Renal cortical epithelial cell (primary cell): ENCODE results near the gene MFSD2B. TPM values are rescaled to one million over a fixed set of nuclear protein-coding genes. Genes with fewer than 3 reads are reported as not detected.
"Not testable (repeated sequence)": the region's sequence is repeated elsewhere in the genome, so short reads cannot be mapped to it uniquely, and the experiment has no call there.

Experiments used
- DNase-seq: peaks from one replicate; pipeline ENCODE4 v3.0.0-alpha.2; 2011; ENCODE audit warnings: low read depth
- total RNA-seq: library from RNA; depleted of rRNA; stranded (reverse); fragments of >200 nt; gene quantifications from 2 replicates; pipeline ENCODE4 v1.2.3, GENCODE V29; 2014

The MFSD2B gene
- total RNA-seq, 1 donor from 2014 or later = 0.05 TPM

DNA sequence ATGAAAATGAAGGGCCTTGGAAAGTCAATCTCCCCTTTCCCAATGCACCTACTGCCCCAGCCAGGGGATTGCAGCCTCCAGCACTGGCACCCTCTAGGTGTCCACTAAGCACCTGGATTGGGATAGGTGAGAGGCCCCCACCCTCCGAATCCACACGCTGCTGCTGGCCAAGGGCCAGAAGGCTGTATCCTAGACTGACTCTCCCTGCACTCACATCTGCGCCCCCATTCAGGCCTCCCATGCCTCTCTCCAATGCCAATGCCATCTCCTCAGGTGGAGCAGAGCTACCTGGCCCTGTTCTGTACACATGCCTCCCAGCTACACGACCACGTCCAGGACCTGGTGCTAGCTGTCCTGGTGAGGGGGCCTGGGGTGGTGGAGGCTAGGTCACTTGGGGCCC is 9.8 kb downstream of the MFSD2B start:
- no peak for DNase-seq

DNA sequence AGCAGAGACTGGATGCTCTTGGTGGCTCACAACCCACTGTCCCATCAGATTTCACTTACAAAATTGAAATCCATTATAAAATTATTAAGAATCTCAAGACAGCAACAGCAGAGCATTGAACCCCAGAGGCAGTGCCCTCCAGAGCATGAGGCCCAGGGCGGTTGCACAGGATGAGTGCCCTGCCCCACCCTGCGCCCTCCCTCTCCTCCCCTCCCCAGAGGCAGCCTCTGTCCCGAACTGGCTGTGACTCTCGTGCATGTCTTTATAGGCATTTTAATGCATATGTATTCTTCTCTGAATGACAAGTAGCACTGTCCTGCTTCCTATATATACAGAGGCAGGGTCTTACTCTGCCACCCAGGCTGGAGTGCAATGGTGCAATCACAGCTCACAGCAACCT is 10.4 kb downstream of the MFSD2B start:
- no peak for DNase-seq

DNA sequence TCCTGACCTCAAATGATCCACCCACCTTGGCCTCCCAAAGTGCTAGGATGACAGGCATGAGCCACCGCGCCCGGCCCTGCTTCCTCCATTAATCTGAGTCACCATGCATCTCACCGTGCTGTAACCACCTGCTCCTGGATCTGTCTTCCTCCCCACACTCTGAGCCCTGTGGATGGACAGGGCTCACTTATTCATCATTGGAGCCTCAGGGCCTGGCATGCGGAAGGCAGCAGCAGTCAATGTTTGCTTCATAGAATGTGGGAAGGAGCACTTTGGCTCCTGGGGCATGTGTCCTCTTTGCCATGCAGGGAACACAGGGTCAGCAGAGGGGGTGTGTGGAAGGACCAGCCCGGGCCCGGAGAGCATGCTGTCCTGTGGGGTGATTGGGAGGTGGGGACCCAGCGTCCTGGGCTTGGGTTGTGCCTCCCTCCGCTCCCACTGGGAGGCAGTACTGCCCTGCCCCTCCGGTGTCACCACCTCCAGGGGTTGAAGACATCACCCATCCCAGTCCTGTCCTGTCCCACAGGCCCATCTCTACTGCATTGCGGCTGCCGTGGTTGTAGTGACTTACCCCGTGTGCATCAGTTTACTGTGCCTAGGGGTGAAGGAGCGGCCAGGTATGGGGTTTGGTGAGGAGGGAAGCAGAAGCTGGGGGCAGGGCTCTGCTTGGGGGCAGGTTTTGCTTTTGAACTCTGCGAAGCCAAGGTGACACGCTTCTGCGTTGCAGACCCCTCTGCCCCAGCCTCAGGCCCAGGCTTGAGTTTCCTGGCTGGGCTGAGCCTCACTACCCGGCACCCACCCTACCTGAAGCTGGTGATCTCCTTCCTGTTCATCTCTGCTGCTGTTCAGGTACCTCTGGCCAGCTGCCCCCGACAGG is 11.5 kb downstream of the MFSD2B start:
- DNase-seq = peak; percentile 44

DNA sequence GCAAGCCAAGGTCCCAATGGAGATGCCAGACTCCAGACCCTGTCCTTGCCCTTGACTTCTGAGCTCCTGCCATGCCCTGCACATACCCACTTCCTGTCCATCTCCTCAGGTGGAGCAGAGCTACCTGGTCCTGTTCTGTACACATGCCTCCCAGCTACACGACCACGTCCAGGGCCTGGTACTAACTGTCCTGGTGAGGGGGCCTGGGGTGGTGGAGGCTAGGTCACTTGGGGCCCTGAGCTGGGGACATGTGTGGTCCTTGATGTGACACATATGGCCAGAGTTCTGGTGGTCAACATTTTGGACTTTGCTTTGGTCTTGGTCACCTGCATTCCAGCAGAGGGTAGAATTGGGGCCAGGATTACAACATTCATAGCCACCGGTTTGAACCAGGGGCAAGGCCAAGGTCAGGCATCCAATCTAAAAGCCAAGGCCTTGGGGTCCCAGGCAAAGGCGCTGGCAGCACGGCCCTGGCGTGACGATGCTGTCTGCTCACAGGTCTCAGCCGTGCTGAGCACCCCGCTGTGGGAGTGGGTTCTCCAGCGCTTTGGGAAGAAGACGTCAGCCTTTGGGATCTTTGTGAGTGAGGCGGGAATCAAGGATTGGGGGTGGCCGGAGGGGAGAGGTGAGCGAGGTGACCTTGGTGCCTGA is 12.6 kb downstream of the MFSD2B start:
- no peak for DNase-seq

DNA sequence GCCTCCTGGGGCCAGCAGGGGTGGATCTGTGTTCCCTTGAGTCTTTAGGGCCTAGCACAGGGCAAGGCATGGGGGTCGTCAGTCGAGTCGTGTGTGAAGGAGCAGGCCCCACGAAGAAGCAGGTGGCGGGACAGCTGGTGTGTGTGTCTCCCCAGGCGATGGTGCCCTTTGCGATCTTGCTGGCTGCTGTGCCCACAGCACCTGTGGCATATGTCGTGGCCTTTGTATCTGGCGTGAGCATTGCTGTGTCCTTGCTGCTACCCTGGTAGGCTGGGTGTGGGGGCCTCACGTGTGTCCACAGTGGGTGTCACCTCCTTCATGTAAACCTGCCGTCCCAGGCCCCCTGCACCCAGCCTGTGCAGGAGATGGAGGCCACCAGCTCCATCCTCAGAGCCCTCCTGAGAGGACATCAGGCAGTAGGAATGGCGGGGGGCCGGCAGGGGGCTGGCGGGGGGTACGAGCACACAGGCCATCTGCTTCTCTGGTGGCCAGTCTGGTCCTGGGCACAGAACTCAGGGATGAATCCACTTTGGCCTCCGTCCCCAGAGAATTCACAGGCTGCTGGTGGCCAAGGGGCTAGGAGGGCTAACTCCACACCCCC is 13.2 kb downstream of the MFSD2B start:
- no peak for DNase-seq

DNA sequence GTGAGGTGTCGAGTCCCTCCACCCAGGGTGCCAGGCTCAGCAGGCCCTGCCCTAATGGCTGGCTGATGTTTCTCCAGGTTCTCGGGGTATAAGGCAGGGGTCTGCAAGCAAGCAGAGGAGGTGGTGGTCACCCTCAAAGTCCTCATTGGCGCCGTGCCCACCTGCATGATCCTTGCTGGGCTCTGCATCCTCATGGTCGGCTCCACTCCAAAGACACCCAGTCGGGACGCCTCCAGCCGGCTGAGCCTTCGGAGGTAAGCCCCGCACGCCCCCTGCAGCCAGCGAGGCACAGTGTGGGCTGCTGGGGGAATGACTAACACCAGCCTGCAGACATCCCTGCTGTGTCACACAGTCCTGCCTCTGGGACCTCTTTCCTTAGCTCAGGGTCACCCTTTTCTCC is 14.1 kb downstream of the MFSD2B start:
- no peak for DNase-seq

DNA sequence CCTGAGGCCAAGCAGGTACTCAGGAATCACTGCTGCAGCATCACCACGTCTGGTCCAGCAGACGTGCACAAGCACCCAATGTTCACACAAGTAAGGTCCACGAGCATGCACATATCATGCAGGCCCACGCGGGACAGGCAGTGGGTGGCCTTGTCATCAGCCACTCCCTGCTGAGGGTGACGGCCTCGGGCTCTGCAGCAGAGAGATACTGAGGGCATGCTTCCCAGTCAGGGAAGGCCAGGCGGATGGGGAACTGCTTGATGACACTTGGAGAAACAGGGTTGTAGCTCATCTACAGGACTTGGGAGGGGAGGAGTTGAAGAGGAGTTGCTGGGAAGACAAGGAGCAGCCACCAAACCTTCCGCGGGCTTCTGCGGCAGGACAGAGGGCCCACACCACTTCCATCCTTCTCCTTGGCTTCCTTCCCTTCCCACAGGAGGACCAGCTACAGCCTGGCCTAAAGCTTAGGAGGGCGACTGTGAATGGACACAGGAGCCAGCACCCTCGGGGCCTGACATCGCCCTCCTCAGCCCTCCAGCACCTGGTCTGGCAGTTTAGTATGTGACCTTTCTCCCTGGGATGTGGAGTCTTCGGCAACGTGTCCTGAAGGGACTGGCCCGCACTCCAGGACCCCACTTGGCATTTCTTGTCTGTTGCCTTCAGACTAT is 15.2 kb downstream of the MFSD2B start:
- no peak for DNase-seq

DNA sequence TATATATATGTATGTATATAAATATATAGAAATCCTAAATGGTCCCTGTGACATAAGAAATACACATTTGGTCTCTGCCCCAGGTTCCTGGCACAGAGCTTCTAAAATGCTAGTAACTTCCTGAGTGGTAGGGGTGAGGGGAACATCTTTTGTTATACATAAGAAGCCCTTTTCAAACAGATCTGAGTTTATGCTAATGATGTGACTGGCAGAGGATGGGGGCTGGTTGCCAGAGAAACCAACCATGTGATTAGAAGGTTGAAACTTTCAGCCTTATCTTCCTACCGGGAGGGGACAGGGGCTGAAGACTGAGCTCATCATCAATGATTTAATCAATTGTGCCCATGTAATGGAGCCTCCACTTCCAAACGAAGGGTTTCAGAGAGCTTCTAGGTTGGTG is 16.3 kb downstream of the MFSD2B start:
- no peak for DNase-seq

DNA sequence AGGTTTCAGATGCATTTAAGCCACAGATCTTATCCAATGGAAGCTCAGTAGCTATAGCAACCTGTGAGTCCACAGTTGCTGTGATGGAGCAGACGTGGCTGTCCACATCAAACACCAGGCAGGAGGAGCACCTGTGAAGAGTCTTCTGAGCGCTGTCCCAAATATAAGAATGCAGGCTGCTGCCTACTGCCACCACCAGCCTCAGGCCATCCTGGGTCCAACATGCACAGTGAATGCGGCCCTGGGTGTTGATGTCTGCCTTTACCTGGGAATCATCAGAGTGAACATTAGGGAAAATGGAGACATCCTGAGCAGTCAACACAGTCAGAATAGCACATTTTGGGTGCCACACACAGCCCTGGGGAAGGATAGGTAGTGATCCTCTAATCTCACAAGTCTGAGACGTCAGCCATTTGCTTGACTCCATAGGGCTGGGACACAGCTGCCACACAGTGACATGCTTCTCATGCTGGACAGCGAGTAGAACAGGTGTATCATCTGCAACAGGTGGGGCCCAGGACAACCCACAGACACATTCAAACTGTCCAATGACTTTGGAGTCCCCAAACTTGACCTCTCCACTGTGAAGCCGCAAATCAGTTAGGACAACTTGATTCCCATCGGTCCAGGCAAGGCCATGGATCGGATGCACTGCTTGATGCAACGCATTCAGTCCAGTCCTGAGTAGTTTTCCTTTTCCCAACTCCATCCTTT is 29.1 kb downstream of the MFSD2B start:
- no peak for DNase-seq

DNA sequence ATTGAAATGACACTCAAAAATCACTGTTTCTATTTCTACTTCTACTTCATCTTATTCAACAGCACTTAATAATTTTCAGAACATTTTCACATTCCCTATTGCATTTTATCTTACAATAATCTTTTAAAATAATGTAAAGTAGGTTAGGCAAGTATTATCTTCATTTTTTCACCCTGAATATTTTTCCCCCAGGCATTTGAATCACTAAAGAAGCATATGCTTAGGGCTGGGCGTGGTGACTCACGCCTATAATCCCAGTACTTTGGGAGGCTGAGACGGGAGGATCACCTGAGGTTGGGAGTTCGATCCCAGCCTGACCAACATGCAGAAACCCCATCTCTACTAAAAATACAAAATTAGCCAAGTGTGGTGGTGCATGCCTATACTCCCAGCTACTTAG is 30.6 kb downstream of the MFSD2B start:
- DNase-seq = no peak

DNA sequence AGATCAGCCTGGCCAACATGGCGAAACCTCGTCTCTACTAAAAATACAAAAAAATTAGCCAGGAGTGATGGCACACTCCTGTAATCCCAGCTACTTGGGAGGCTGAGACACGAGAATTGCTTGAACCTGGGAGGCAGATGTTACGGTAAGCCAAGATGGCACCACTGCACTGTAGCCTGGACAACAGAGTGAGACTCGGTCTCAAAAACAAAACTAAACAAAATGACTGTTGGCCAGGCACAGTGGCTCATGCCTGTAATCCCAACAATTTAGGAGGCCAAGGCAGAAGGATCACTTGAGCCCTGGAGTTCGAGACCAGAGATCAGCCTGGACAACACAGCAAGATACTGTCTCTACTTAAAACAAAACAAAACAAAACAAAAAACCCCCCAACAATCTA is 33.2 kb downstream of the MFSD2B start:
- not testable (repeated sequence) for DNase-seq

DNA sequence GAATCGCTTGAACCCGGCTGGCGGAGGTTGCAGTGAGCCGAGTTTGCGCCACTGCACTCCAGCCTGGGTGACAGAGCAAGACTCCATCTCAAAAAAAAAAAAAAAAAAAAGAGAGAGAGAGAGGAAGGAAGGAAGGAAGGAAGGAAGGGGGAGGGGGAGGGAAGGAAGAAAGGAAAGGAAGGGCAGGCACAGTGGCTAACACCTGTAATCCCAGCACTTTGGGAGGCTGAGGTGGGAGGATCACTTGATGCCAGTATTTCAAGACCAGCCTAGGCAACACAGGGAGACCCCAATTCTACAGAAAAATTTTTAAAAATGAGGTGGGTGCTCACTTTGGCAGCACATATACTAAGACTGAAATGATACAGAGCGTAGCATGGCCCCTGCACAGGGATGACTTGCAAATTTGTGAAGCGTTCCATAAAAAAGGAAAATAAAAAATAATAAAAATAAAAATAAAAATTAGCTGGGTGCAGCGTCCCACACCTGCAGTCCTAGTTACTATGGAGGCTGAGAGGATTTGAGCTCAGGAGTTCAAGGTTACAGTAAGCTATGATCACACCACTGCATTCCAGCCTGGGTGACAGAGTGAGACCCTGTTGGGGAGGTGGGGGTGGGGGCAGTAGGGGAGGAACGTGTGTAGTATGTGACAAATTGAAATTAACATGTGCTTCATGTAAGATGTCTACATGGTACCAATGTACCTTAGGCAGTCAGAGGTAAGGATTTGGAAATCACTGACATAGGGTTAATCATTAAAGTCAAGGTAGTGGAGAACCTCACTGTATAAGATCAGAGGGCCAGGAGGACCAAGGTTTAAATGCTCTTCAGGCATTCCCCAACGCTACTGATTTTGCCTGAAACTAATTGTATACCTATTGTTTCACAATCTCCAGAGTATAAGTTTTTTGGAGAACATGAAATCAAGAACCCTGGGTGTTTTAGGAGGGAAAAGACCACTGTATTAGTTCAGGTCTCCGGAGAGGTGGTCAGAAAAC is 35.9 kb downstream of the MFSD2B start:
- peak; percentile 34 for DNase-seq

DNA sequence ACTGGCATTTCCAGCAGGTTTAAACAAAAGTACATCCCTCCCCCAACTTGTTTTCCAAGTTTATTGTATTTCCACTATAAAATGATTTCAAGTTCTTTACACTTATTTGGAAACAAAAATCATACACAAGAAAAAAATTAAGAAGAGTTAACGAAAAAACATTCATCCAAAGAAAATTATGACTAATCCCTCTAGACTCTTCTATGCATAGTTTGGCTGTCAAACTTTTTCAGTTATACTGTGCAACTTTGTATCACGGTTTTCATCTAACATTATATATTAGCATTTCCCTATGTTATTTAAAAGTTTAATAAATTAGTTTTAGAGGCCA is 36.7 kb downstream of the MFSD2B start:
- DNase-seq = no peak

DNA sequence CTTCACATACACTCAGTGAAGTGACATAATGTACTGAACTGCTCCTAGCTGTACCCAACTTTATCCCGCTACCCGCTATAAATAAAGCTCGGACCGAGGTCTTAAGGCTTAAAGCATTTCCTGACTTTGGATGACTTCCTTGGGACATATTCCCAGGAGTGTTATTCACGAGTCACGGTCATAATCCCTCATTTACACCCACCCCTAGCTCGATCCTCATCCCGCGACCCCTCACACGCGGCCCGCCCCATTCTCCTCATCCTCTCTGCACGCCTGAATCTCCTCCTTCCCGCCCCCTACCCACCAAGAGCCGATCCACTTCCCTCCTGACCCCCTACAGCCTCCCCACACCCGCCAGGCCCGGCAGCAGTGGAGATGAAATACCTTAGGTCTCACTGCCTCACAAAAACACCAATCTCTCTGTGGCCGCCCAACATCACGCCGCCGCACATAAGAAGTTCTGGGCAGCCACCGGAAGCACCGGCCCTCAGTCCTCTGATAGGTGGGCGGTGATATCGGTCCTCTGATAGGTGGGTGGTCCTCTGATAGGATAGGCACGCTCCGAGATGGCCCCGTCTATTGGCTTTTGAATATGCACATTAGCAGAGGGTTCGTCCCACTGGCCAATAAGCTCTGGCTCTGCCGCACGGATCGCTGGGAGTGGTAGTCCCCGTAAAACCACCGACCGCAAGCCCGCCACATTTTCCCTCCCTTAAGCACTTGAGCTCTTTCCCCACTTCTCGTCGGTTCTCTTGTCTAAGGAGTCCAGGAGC is 37.2 kb downstream of the MFSD2B start, which contains the start of gene WDCP:
Gene WDCP, minus strand, starts transcription at position 462 of the 773 bp plus-strand sequence. CDS start 7,897 bp downstream, outside the sequence.
- peak; percentile 98 for DNase-seq

DNA sequence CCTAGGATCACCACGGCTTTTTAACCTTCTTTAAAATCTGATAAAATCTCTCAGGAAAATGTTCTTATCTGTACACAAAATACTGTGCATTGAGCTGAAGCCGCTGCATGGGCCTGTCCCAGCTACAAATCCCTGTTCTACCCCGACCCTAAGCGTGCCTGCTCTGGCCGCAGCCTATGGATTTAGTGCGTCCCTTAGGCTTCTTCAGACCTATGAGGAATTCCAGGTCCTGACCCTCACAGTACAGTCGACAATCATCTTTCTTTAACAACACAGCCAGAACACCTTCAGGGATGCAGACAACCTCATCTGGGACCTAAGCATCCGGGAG is 37.8 kb downstream of the MFSD2B start:
- DNase-seq = no peak

DNA sequence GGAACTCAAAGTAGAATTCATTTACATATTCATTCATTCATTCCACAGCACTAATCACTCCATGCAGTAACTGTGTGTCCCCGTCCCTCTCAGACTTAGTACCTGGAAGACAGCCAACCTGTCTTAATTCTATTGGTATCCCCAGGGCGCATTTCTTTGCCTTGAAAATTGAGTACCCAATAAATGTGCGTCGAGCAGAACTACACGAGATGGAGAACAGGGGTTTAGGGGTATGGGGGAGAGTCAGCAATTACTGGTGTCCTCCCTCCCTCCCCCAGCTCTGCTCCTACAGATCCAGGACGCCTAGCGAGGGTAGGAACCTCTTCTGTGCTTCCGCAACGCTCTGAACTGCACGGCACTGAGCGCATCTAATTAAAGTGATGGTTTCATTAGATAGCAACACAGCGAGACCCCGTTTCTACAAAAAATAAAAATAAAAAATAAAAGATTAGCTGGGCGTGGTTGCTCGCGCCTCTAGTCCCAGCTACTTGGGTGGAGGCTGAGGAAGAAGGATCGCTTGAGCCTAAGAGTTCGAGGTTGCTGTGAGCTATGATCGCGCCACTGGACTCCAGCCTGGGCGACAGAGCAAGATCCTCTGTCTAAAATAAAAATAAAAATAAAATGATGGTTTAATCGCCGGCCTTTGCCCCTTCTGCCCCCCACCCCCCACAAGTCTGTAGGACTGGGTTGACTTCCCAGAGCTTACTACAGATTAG is 39.0 kb downstream of the MFSD2B start:
- DNase-seq = no peak

DNA sequence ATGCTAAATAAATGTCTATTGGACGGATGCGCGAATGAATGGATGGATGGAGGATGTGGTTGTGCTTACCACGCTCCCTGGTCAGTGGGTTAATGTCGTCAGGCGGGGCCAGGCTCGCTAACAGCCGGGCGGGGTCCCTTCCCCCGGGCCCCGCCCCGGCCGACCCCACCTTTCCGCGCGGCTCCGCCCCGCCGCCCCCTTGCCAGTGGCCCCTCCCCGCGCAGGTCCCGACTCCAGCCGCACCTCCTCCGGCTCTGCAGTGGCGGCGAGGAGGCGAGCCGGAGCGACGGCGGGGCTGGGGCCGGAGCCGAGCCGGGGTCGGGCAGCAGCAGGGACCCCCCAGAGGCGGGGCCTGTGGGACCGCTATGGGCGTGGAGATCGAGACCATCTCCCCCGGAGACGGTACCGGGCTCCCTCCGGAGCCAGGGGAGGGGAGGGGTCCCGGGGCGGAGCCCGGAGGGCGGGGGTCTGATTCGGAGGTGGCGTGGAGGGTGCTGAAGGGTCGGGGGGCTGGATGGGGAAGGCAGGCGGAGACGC is 39.7 kb downstream of the MFSD2B start, which contains the start of gene FKBP1B:
Gene FKBP1B, plus strand, starts transcription at position 257 of the 537 bp plus-strand sequence. Its CDS starts 109 bp downstream, at position 366.
- DNase-seq = peak; percentile 31
